GM23338 (cell line): ENCODE data around the gene PRTFDC1. TPM values are rescaled to one million over a fixed set of nuclear protein-coding genes. Genes with fewer than 3 reads are reported as not detected.

Source experiments
- ATAC-seq: fragments of 200-7000 bp; cut with Tn5 transposase; 3 replicates; pipeline ENCODE4 v1.9.1; 2020
- DNase-seq: peaks from one replicate; pipeline ENCODE4 v3.0.0-alpha.2; 2015; ENCODE audit warnings: low spot score
- H2AFZ ChIP-seq: fragments of 200-600 bp; sonication (generic); 2 replicates; pipeline ENCODE4 v1.8.0; 2016; ENCODE audit warnings: antibody characterized with exemption, mild to moderate bottlenecking, moderate library complexity
- H3F3A ChIP-seq: fragments of 200-600 bp; sonication (generic); replicated peaks from 2 replicates; pipeline ENCODE4 v1.8.0; 2017; ENCODE audit warnings: antibody characterized with exemption, mixed run types, low read depth
- H3K27ac ChIP-seq: fragments of 200-600 bp; sonication (generic); 2 replicates; pipeline ENCODE4 v1.6.1; 2016; ENCODE audit warnings: low read depth
- H3K27me3 ChIP-seq: fragments of 200-600 bp; sonication (generic); 2 replicates; pipeline ENCODE4 v1.8.0; 2016; ENCODE audit warnings: mild to moderate bottlenecking, mixed run types, moderate library complexity; ENCODE audit not compliant: insufficient read depth
- H3K36me3 ChIP-seq: fragments of 200-600 bp; sonication (generic); 2 replicates; pipeline ENCODE4 v1.8.0; 2016; ENCODE audit warnings: mild to moderate bottlenecking; ENCODE audit not compliant: insufficient read depth
- H3K4me1 ChIP-seq: fragments of 200-600 bp; sonication (generic); 2 replicates; pipeline ENCODE4 v1.8.0; 2016; ENCODE audit warnings: mild to moderate bottlenecking, moderate library complexity; ENCODE audit not compliant: insufficient read depth
- H3K4me2 ChIP-seq: fragments of 200-600 bp; sonication (generic); 2 replicates; pipeline ENCODE4 v1.7.1; 2017; ENCODE audit warnings: mixed run types
- H3K4me3 ChIP-seq: fragments of 200-600 bp; sonication (generic); 2 replicates; pipeline ENCODE4 v1.6.1; 2016; ENCODE audit warnings: mixed run types
- H3K79me2 ChIP-seq: fragments of 200-600 bp; sonication (generic); replicated peaks from 2 replicates; pipeline ENCODE4 v1.8.0; 2017; ENCODE audit warnings: mild to moderate bottlenecking; ENCODE audit not compliant: insufficient read depth
- H3K9me2 ChIP-seq: fragments of 200-600 bp; sonication (generic); 2 replicates; pipeline ENCODE4 v1.8.0; 2017; ENCODE audit not compliant: insufficient read depth
- H4K20me1 ChIP-seq: fragments of 200-600 bp; sonication (generic); replicated peaks from 2 replicates; pipeline ENCODE4 v1.8.0; 2017; ENCODE audit warnings: mild to moderate bottlenecking; ENCODE audit not compliant: insufficient read depth
- H3K27ac Mint-ChIP-seq: 2 replicates; pipeline ENCODE4 v1.8.0; 2020; ENCODE audit warnings: inconsistent platforms, mild to moderate bottlenecking, moderate library complexity, mixed read lengths
- H3K27me3 Mint-ChIP-seq: 3 replicates; pipeline ENCODE4 v1.8.0; 2022; ENCODE audit warnings: low read depth, mild to moderate bottlenecking, moderate library complexity, mixed read lengths, inconsistent platforms; ENCODE audit not compliant: insufficient read depth, poor library complexity
- H3K36me3 Mint-ChIP-seq: 3 replicates; pipeline ENCODE4 v1.8.0; 2021; ENCODE audit warnings: low read depth, mild to moderate bottlenecking, inconsistent platforms, moderate library complexity, mixed read lengths
- H3K4me1 Mint-ChIP-seq: 3 replicates; pipeline ENCODE4 v1.8.0; 2020; ENCODE audit warnings: mild to moderate bottlenecking, inconsistent platforms, mixed read lengths
- H3K4me3 Mint-ChIP-seq: 3 replicates; pipeline ENCODE4 v1.8.0; 2021; ENCODE audit warnings: moderate library complexity, mild to moderate bottlenecking, inconsistent platforms, mixed read lengths
- H3K9me3 Mint-ChIP-seq: 3 replicates; pipeline ENCODE4 v1.8.0; 2020; ENCODE audit warnings: moderate library complexity, mild to moderate bottlenecking, inconsistent platforms, mixed read lengths
- CREB1 ChIP-seq: fragments of 250-450 bp; sonication (Bioruptor Pico); IDR thresholded peaks from 2 replicates; pipeline ENCODE4 v1.5.0; 2020; ENCODE audit warnings: low read depth, mild to moderate bottlenecking, moderate library complexity
- JUNB ChIP-seq: IDR thresholded peaks from one replicate; pipeline ENCODE4 v1.6.1; 2016; ENCODE audit warnings: antibody characterized with exemption; ENCODE audit not compliant: unreplicated experiment
- POLR2AphosphoS5 ChIP-seq: IDR thresholded peaks from 2 replicates; pipeline ENCODE4 v1.6.1; 2016; ENCODE audit warnings: antibody characterized with exemption, low read depth
- REST ChIP-seq: IDR thresholded peaks from one replicate; pipeline ENCODE4 v1.6.1; 2018; ENCODE audit warnings: antibody characterized with exemption; ENCODE audit not compliant: unreplicated experiment
- STAT1 ChIP-seq: IDR thresholded peaks from one replicate; pipeline ENCODE4 v1.6.1; 2016; ENCODE audit warnings: antibody characterized with exemption; ENCODE audit not compliant: unreplicated experiment
- ZNF114 ChIP-seq: fragments of 250-450 bp; sonication (Bioruptor Pico); IDR thresholded peaks from 2 replicates; pipeline ENCODE4 v1.5.0; 2020; ENCODE audit warnings: mild to moderate bottlenecking, moderate library complexity
- ZNF462 ChIP-seq: fragments of 250-450 bp; sonication (Bioruptor Pico); IDR thresholded peaks from 2 replicates; pipeline ENCODE4 v1.5.0; 2020; ENCODE audit warnings: mild to moderate bottlenecking, moderate library complexity
- polyA plus RNA-seq: library from polyadenylated mRNA; unstranded; fragments of >200 nt; fragmentation: Nextera tagmentation; extraction: Ambion mirVana; gene quantifications from 2 replicates; pipeline ENCODE4 v1.2.1, GENCODE V29; 2016
- total RNA-seq: library from RNA; depleted of rRNA; stranded (reverse); fragments of >200 nt; shearing (Covaris generic); gene quantifications from 2 replicates; pipeline ENCODE4 v1.2.3, GENCODE V29; 2014
- TF ChIP-seq, protein P1 (sequence below), 2 experiments: fragments of 200-600 bp in 1 of 2; sonication (generic) in 1 of 2; conservative IDR thresholded peaks; 2 replicates each; pipeline versions ENCODE4 v1.5.1 to v1.6.1; 2016 to 2017; ENCODE audit warnings: antibody characterized with exemption in 2 of 2, low read depth in 2 of 2, mild to moderate bottlenecking in 2 of 2, moderate library complexity in 1 of 2

Gene PRTFDC1
- total and polyA plus RNA-seq, 2 experiments from 2014 or later: 7.9 to 9.1 TPM

DNA sequence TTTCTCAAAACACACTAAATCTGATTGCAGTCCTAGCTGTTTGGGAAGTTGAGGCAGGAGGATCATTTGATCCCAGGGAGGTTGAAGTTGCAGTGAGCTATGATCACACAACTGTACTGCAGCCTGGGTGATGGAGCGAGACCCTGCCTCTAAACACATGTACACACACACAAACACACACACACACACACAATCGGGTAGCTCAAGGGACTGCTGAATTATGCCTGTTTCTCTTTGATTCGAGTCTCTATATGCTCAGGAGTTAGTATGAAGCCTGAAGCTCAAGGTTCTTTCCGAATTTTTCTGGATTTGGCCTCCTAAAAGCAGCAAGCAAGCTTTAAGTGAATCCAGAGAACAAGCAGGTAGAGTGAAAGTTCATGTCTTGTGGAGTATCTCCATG, 22.5 kb downstream of the PRTFDC1 start (continued):
- TF ChIP-seq, protein P1, sequence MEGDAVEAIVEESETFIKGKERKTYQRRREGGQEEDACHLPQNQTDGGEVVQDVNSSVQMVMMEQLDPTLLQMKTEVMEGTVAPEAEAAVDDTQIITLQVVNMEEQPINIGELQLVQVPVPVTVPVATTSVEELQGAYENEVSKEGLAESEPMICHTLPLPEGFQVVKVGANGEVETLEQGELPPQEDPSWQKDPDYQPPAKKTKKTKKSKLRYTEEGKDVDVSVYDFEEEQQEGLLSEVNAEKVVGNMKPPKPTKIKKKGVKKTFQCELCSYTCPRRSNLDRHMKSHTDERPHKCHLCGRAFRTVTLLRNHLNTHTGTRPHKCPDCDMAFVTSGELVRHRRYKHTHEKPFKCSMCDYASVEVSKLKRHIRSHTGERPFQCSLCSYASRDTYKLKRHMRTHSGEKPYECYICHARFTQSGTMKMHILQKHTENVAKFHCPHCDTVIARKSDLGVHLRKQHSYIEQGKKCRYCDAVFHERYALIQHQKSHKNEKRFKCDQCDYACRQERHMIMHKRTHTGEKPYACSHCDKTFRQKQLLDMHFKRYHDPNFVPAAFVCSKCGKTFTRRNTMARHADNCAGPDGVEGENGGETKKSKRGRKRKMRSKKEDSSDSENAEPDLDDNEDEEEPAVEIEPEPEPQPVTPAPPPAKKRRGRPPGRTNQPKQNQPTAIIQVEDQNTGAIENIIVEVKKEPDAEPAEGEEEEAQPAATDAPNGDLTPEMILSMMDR (conservative IDR thresholded peaks at IDR 0.05; ENCODE audit: low read depth in 2 of 2): no peak
- TF ChIP-seq STAT1 (no peak), REST (no peak), JUNB (no peak)

GRCh38 chr10:24929056-24929544, 23.3 kb downstream of the PRTFDC1 start:
- Histone ChIP-seq H2AFZ (no peak overlapping the region; the same call in 1 of the 2 replicates), H3K27me3 (no peaks in the 10 kb centered on the region), H3K36me3 (no peaks in the 10 kb centered on the region), H3K9me2 (0 out of 2 replicates have a peak, but pooled peaks cover 4% of the 10 kb centered on the region), H3K79me2 (no peaks in the 10 kb centered on the region), H3K4me3 (no peak overlapping the region), H3K27ac (no peak overlapping the region), H3K4me2 (no peak overlapping the region), H4K20me1 (no peaks in the 10 kb centered on the region), H3K4me1 (no peaks in the 10 kb centered on the region), H3F3A (no peaks in the 10 kb centered on the region)
- no peak overlapping the region for H3K4me3 Mint-ChIP-seq
- peaks cover 24% of the 10 kb centered on the region; the same call in 2 of the 3 replicates for H3K36me3 Mint-ChIP-seq
- H3K27ac Mint-ChIP-seq: no peak overlapping the region
- ATAC-seq (no peak), DNase-seq (no peak)
- H3K27me3 Mint-ChIP-seq: peaks cover 2% of the 10 kb centered on the region
- no peaks in the 10 kb centered on the region for H3K4me1 Mint-ChIP-seq
- peaks cover 16% of the 10 kb centered on the region for H3K9me3 Mint-ChIP-seq
- TF ChIP-seq REST: no peak
- no peak for TF ChIP-seq ZNF462 (CRISPR knock-in tag)
- TF ChIP-seq POLR2AphosphoS5: no peak
- no peak for TF ChIP-seq CREB1 (CRISPR knock-in tag)
- no peak for TF ChIP-seq ZNF114
